ENCODE results near the gene RTKN2.

The RTKN2 gene

DNA sequence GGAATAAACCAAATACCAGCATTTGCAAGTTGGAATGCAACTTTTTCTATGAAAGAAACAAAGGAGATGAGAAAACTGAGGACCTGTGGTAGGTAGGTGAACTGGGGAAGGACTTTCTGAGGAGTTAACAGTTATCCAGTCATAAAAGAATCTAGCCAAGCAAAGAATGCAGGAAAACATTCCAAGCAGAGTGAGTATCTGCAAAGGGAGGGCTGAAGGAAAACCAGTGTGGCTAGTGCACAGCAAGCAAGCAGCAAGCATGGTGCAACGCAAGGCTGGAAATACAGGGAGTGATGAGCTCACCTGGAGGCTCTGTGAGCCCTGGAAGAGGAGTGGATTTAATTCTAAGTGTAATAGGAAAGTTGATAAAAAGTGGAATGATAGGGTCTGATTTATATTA, 44.0 kb downstream of the RTKN2 start:
- DNase-seq (ENCODE audit: low read depth): no peak

- no peak for DNase-seq (ENCODE audit: low read depth)
Observed at GRCh38 chr10:62217683-62218082, 51.0 kb downstream of the RTKN2 start.

DNA sequence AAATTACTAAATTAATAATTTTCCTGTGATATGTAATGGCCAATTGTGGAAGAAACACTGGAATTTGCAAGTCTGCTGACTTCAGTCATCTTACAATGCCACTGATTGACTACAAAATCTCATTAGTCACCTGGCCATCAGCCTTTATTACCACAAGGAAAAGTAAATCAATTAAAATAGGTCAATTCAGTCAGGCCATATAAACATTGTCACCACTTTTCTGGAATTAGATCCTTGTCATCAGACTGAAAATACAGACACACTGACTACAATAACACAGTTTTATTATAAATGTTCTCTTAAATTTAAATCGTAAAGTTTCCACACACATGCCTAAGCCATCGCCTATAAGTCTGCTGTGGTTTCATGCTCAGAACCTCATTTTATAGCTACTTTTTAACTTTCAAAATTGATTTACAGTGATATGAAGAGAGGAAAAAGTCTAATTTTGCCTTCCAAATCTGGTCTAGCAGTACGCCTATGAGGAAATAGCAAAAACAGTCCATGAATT, 54.2 kb downstream of the RTKN2 start:
- no peak for DNase-seq (ENCODE audit: low read depth)

- no peak for DNase-seq (ENCODE audit: low read depth)
Observed at GRCh38 chr10:62205750-62206399, 62.8 kb downstream of the RTKN2 start.

GRCh38 chr10:62199584-62199983, 69.1 kb downstream of the RTKN2 start:
- no peak for DNase-seq (ENCODE audit: low read depth)

GRCh38 chr10:62196528-62196927, 72.1 kb downstream of the RTKN2 start:
- no peak for DNase-seq (ENCODE audit: low read depth)

DNA sequence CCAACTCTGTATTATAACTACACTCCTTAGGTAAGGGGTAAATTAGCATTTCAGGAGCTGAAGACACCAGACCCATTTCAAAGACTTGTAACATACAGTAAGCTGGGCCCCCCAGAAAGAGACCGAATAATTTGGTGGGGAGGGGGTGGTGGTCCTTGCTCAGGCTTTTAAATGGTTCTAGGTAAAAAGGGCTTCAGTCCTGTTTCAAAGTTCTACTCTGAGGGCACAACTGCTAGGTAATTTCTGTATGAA, 73.0 kb downstream of the RTKN2 start:
- no peak for DNase-seq (ENCODE audit: low read depth)

- no peak for DNase-seq (ENCODE audit: low read depth)
Observed at GRCh38 chr10:62194924-62195674, 73.5 kb downstream of the RTKN2 start.

DNA sequence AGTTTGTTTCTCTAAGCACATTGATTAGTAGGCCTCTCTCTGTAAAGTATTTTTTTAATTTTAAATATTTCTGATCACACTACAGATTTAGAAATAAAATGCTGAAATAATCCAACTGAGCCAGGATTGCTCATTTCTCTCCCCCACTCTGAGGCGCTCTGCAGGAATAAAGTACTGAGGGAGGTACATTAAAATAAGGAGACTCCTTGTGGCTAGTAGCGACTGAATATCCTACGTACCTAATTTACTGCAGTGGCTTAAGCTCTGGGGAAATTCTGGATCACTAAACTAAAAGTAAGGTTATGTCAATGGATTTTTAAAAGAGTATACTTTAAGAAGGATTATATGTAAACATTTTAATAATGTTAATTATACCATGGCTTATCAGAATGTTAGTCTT, 75.2 kb downstream of the RTKN2 start:
- DNase-seq (ENCODE audit: low read depth): no peak

- no peak for DNase-seq (ENCODE audit: low read depth)
Observed at GRCh38 chr10:62189131-62189530, 79.5 kb downstream of the RTKN2 start.

GRCh38 chr10:62188021-62188616, 80.5 kb downstream of the RTKN2 start:
- no peak for DNase-seq (ENCODE audit: low read depth)

- DNase-seq (ENCODE audit: low read depth): no peak
Observed at GRCh38 chr10:62186999-62187675, 81.5 kb downstream of the RTKN2 start.

GRCh38 chr10:62185919-62186692, 82.5 kb downstream of the RTKN2 start:
- no peak for DNase-seq (ENCODE audit: low read depth)

- DNase-seq (ENCODE audit: low read depth): no peak
Observed at GRCh38 chr10:62183857-62184795, 84.5 kb downstream of the RTKN2 start.

GRCh38 chr10:62183442-62183841, 85.2 kb downstream of the RTKN2 start:
- DNase-seq (ENCODE audit: low read depth): no peak

DNA sequence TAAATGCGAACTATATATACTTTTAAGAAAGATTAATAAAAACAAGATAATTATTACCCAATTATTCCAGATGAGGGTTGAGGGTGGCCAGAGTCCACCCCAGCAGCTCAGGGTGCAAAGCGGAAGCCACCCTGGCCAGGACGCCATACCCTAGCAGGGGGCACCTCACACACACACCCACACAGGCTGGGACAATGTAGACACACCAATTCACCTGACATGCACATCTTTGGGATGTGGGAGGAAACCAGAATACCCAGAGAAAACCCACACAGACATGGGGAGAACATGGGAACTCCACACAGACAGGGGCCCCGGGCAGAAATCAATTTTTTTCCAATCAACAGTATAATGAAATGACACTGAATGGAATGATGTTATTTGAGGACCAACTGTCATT, 86.0 kb downstream of the RTKN2 start:
- DNase-seq (ENCODE audit: low read depth): no peak

GRCh38 chr10:62182171-62182570, 86.5 kb downstream of the RTKN2 start:
- no peak for DNase-seq (ENCODE audit: low read depth)

DNA sequence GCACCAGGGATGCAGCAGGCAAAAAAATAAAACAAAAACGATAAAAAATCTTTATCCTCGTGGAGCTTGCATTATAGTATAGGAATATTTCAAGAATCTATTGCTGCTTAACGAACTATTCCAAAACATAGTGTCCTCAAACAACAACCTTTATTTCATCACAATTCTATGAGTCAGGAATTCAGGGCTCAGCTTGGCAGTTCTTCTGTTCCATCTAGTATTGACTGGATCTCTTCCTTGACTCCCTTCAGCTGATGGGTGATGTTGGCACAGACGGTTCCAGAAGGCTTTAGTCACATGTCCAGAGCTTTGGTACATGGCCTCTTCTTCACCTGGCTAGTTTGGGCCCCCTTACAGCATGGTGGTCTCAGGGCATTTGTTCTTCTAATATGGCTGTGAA, 88.0 kb downstream of the RTKN2 start:
- no peak for DNase-seq (ENCODE audit: low read depth)

GRCh38 chr10:62178568-62178967, 90.1 kb downstream of the RTKN2 start:
- DNase-seq (ENCODE audit: low read depth): no peak

GRCh38 chr10:62177111-62177510, 91.5 kb downstream of the RTKN2 start:
- DNase-seq (ENCODE audit: low read depth): no peak

- no peak for DNase-seq (ENCODE audit: low read depth)
Observed at GRCh38 chr10:62175251-62175650, 93.4 kb downstream of the RTKN2 start.

All from activated T-cell treated with anti-CD3 and anti-CD28 coated beads for 1 hour (primary cell).